Measurements from ENCODE around the gene WDR59. TPM values are rescaled to one million over a fixed set of nuclear protein-coding genes. Genes with fewer than 3 reads are reported as not detected.

Gene WDR59
- polyA plus RNA-seq, 3 donors, result 14.3 to 16.5 (median 14.6) TPM

DNA sequence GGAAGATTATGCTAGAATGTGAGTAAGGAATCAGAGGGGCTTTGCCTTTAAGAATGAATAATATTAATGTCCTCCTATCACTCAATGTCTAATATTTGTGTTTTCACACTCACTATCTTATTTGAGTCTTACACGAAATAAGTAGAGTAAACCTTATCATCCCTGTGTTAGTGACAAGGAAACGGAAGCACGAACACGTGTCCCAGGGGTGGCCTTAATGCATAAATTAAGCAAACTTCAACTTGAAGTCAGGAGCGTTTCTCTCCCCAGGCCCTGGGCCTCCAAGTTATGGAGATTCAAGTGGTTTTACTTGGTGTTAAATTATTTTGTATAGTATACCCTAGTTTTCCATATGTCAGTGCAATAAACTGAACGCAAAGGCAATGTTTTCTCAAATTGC lies 96.0 kb downstream of the WDR59 start:
- WGBS, 3 donors, result 85 to 92% (median 89%) methylated on average over 6 of the region's 6 CpGs

GRCh38 chr16:74888232-74888862 lies 96.6 kb downstream of the WDR59 start:
- 93 to 94% (median 94%) methylated on average over 13 of the region's 13 CpGs for WGBS, 3 donors
- no peak overlapping the region for H3K27ac ChIP-seq (ENCODE audit: low read depth, low read length)

More for the DNA sequence above, 96.0 kb downstream of the WDR59 start:
- no peak overlapping the region for H3K27ac ChIP-seq (ENCODE audit: low read depth, low read length)

DNA sequence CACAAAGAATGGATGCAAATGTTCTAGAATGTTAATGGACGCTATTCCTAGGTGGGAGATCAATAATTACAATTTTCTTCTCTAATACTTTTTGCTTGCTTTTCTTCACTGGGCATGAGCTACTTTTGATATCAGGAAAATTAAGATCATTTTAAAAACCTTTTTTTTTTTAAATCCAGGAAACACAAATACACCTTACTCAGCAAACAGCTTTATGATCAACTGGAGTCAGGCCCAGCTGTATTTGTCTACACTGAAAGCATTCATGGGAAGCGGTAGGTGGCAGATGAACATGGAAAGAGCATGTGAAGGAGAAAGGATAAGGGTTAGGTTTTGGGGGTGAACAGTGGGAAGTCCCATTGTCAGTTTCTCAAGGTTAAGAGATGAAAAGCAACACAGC lies 97.8 kb downstream of the WDR59 start:
- H3K27ac ChIP-seq (ENCODE audit: low read depth, low read length), result no peak overlapping the region
- WGBS, 3 donors, result 94 to 100% (median 97%) methylated on average over 2 of the region's 2 CpGs

DNA sequence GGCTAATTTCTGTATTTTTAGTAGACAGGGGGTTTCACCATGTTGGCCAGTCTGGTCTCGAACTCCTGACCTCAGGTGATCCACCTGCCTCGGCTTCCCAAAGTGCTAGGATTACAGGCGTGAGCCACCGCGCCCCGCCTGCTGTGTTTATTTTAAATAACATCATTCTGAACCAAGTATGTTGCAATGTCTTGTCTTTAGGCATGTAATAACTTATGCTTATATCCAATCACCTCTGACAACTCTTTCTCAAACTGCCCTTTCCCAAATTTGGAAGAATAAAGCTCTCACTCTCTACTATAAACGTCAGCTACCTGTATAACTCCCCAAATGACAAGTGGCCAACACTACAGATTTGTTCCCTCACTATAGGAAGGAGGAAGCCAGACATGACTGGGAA lies 107.2 kb downstream of the WDR59 start:
- WGBS, 3 donors, result 93 to 95% (median 94%) methylated on average over 7 of the region's 7 CpGs

DNA sequence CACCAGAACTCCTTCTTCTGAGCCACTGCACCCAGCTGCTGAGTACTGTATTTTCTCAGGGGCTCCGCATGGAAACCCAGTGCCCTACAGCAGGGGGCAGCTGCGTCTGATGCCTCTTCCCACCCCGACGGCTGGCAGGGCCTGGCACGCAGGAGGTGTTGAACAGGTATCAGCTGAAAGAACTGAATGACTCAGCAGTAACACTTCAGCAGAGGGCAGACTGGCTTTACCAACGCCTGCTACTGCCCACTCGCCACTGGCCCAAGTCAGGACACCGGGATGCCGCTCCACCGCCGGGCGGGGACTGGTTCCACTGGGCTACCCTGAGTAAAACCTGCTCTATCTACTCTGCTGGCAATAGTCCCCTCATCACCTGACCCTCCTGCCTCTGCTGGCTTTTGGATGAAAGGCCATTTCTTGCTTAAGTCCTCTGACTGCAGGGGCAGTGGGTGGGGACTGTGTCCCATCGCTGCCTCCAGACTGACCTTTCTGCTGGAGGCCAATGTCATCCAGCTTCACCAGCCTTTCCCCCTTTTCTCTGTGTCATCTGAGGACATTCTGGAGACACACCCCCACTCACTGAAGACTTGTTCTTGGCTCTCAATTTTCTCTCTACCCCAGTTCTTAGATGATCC lies 109.9 kb downstream of the WDR59 start:
- no peak overlapping the region for H3K27ac ChIP-seq (ENCODE audit: low read depth, low read length)
- WGBS, 3 donors, result 88 to 97% (median 96%) methylated on average over 13 of the region's 13 CpGs

More for the DNA sequence above, 107.2 kb downstream of the WDR59 start:
- no peak overlapping the region for H3K27ac ChIP-seq (ENCODE audit: low read depth, low read length)

- WGBS, 3 donors, result 90 to 93% (median 92%) methylated on average over 14 of the region's 14 CpGs
Measured at GRCh38 chr16:74874123-74874522, 110.8 kb downstream of the WDR59 start.

GRCh38 chr16:74872302-74872701 lies 112.6 kb downstream of the WDR59 start:
- no peak overlapping the region for H3K27ac ChIP-seq (ENCODE audit: low read depth, low read length)
- WGBS, 3 donors, result 77 to 99% (median 96%) methylated on average over 2 of the region's 2 CpGs

More at GRCh38 chr16:74874123-74874522, 110.8 kb downstream of the WDR59 start:
- H3K27ac ChIP-seq (ENCODE audit: low read depth, low read length), result no peak overlapping the region

DNA sequence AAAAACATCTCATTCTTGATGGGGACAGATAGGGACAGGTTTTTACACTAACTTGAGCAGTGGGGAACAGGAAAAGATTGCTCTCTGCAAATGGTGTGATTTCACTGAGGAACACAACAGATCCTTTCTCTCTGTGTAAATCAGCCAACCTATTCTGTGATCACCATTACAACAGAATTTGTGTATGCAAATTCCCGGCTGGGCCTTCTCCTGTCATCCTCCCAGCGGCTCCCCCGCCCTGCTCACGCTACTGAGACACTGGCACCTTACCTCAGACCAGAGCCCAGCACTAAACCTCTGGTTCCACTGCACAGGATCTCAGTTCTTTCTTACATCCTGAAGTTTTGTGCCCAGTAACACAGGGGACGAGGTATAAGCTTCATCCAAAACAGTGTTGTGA lies 113.3 kb downstream of the WDR59 start:
- H3K27ac ChIP-seq (ENCODE audit: low read depth, low read length), result no peak overlapping the region
- 73 to 84% (median 79%) methylated on average over 5 of the region's 5 CpGs for WGBS, 3 donors

DNA sequence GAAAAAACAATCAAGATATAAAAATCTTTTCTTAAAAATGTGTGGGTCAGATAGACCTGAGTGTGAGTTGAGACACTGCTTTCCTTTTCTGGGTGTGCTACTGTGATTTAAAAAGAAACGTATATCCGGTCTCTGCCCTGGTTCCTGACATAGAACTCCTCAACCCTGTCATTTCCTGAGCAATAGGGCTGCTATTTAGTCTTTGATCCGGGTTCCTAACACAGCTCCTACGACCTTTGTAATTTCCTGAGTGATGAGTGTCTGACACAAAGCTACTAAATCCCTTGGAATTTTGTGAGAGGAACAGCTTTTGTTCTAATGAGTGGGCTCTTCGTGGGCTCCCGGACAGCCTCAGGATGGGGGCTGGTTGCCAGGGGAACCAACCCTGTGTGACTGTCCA lies 116.4 kb downstream of the WDR59 start:
- no peak overlapping the region for H3K27ac ChIP-seq (ENCODE audit: low read depth, low read length)
- WGBS, 3 donors, result 18 to 48% (median 25%) methylated on average over 6 of the region's 6 CpGs

DNA sequence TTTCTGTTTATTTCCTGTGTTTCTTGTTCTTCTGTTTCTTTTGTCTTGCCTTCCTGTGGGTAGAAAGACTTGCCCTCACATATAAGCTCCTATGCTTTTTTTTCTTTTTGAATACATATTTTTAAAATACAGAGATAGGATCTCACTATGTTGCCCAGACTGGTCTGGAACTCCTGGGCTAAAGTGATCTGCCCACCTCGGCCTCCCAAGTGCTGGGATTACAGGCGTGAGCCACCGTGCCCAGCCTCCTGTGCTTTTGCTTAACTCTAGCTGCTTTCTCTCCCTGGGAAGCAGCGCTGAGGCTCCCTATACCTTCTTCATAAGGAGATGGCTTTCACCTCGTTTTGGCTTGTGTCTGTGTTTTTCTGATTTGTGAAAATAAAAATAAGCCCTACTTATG lies 116.9 kb downstream of the WDR59 start:
- 75 to 85% (median 76%) methylated on average over 5 of the region's 5 CpGs for WGBS, 3 donors
- H3K27ac ChIP-seq (ENCODE audit: low read depth, low read length), result no peak overlapping the region

DNA sequence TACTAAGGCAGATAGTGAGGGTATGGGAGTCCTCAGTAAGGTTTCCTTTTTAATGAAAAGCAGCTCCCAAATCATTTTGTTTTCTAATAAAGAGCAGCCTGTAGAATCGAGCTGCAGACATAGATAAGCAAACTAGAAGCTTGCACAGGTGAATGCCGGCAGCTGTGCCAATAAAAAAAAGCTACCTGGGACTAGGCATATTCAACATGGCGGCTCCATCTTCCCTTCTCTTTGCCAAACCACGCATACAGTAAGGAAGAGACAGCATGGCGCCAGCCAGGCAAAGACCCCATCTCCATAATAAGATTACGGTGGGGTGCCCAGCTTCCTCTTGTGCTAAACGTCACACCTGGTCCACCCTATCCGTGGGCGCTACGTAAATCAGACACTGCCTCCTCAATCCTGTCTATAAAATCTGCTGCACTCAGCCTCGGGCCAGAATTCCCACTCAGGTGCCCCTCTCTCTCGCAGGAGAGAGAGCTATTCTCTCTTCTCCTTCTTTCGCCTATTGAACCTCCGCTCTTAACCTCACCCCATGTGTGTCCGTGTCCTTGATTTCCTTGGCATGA lies 117.6 kb downstream of the WDR59 start:
- 73 to 85% (median 81%) methylated on average over 15 of the region's 15 CpGs for WGBS, 3 donors
- H3K27ac ChIP-seq (ENCODE audit: low read depth, low read length), result no peak overlapping the region

- 40 to 44% (median 43%) methylated on average over 8 to 10 of the region's 12 CpGs for WGBS, 3 donors
- no peak overlapping the region for H3K27ac ChIP-seq (ENCODE audit: low read depth, low read length)
Measured at GRCh38 chr16:74865922-74866598, 118.9 kb downstream of the WDR59 start.

- H3K27ac ChIP-seq (ENCODE audit: low read depth, low read length), result no peak overlapping the region
- 18 to 26% (median 23%) methylated on average over 10 of the region's 10 CpGs for WGBS, 3 donors
Measured at GRCh38 chr16:74862743-74863244, 122.1 kb downstream of the WDR59 start.

- no peak overlapping the region for H3K27ac ChIP-seq (ENCODE audit: low read depth, low read length)
Measured at GRCh38 chr16:74852500-74852875, 132.4 kb downstream of the WDR59 start.

GRCh38 chr16:74850027-74850426 lies 134.9 kb downstream of the WDR59 start:
- 78 to 79% (median 79%) methylated on average over 7 of the region's 7 CpGs for WGBS, 3 donors
- H3K27ac ChIP-seq (ENCODE audit: low read depth, low read length), result no peak overlapping the region

More at GRCh38 chr16:74852500-74852875, 132.4 kb downstream of the WDR59 start:
- WGBS, 3 donors, result 63 to 76% (median 64%) methylated on average over 4 of the region's 4 CpGs

DNA sequence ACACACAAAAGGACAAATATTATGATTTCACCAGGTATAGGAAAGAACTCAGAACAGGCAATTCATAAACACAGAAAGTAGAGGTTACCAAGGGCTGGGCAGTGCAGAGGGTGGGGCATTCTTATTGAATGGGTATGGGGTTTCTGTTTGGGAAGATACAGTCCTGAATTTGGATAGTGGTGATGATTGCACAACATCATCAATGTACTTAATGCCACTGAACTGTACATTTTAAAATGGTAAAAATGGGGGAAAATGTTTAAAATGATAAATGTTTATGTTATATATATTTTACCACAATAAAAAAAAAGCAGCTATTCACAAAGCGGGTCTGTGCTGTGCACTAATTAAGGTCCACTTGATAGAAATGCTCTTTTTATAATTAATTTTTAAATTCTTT lies 137.7 kb downstream of the WDR59 start:
- no peak overlapping the region for H3K27ac ChIP-seq (ENCODE audit: low read depth, low read length)
- WGBS, 3 donors, result 96 to 98% (median 97%) methylated on average over 1 of the region's 1 CpG

- WGBS, 3 donors, result 86 to 91% (median 90%) methylated on average over 4 of the region's 4 CpGs
- H3K27ac ChIP-seq (ENCODE audit: low read depth, low read length), result no peak overlapping the region
Measured at GRCh38 chr16:74846714-74847113, 138.2 kb downstream of the WDR59 start.

DNA sequence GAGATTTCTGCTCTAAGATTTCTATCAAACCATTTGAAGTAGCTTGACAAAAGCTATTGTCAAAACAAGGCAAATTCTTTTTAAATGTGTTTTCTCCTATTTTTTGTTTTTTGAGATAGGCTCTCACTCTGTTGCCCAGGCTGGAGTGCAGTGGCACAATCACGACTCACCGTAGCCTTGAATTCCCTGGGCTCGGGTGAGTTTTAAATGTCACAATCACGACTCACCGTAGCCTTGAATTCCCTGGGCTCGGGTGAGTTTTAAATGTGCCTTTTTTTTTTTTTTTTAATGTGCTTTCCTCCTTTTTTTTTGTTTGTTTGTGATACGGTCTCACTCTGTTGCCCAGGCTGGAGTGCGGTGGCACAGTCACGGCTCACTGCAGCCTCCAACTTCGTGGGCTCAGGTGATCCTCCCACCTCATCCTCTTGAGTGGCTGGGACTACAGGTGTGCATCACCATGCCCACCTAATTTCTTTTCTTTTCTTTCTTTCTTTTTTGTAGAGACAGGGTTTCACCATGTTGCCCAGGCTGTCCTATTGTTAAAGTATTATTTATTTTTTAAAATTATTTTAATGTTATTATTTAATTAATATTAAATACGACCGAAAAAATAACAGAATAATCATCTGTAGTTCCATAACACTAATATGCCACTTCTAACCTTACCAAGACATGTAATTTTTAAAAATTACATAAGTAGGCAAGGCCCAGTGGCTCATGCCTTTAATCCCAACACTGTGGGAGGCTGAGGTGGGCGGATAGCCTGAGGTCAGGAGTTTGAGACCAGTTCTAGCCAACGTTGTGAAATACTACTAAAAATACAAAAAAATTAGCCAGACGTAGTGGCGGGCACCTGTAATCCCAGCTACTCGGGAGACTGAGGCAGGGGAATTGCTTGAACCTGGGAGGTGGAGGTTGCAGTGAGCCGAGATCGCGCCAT lies 140.6 kb downstream of the WDR59 start:
- WGBS, 3 donors, result 74 to 79% (median 77%) methylated on average over 19 to 20 of the region's 20 CpGs
- H3K27ac ChIP-seq (ENCODE audit: low read depth, low read length), result no peak overlapping the region

Measured in adipose tissue (tissue), 3 donors.